HG02840 (cell line): Measurements from ENCODE around the gene SMAD1.
A peak's percentile ranks its signal among the peaks of the same experiment; 100 is the strongest.
"Not testable (repeated sequence)": the region's sequence is repeated elsewhere in the genome, so short reads cannot be mapped to it uniquely, and the experiment has no call there.

Experiments
- ATAC-seq: cut with Tn5 transposase; IDR thresholded peaks from one replicate; pipeline ENCODE4 v1.9.1; 2021; ENCODE audit warnings: mild to moderate bottlenecking, moderate library complexity, moderate number of reproducible peaks; ENCODE audit not compliant: unreplicated experiment, low FRiP score

SMAD1 gene

DNA sequence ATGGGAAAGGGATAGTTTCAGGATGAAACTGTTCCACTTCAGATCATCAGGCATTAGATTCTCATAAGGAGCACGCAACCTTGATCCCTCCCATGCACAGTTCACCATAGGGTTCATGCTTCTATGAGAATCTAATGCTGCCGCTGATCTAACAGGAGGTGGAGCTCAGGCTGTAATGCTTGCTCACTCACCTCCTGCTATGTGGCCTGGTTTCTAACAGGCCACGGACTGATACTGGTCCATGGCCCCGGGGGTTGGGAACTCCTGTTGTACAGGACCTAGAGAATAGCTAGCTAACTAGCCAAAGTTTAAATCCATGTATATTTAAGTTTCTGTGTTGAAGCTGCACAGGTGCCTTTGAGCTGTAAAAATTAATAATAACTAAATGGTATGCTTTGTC lies 71.7 kb downstream of the SMAD1 start:
- no peak for ATAC-seq

DNA sequence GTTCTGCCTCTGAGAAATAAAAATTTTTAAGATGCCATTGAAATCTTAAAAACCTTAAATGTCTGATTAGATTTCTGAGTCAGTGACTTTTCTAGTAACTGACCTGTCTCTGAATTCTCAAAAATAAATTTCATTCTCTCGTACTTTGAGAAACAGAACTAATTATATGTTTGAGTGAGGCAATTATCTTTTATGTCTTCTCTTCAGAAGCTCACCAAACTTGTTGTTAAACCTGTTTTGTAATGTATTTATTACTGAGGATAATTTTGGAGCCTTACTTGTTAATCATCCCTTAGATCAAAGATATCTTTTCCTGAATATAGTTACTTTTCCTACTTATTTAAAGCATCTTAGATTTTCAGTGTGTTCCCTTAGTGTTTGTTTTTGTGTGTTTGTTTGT lies 73.0 kb downstream of the SMAD1 start:
- no peak for ATAC-seq

DNA sequence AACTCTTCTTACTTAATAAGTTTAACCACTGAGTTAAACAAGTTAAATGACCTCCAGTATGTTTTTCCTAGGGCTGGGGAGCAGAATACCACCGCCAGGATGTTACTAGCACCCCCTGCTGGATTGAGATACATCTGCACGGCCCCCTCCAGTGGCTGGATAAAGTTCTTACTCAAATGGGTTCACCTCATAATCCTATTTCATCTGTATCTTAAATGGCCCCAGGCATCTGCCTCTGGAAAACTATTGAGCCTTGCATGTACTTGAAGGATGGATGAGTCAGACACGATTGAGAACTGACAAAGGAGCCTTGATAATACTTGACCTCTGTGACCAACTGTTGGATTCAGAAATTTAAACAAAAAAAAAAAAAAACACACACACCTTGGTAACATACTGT lies 76.1 kb downstream of the SMAD1 start:
- ATAC-seq: peak; percentile 74

DNA sequence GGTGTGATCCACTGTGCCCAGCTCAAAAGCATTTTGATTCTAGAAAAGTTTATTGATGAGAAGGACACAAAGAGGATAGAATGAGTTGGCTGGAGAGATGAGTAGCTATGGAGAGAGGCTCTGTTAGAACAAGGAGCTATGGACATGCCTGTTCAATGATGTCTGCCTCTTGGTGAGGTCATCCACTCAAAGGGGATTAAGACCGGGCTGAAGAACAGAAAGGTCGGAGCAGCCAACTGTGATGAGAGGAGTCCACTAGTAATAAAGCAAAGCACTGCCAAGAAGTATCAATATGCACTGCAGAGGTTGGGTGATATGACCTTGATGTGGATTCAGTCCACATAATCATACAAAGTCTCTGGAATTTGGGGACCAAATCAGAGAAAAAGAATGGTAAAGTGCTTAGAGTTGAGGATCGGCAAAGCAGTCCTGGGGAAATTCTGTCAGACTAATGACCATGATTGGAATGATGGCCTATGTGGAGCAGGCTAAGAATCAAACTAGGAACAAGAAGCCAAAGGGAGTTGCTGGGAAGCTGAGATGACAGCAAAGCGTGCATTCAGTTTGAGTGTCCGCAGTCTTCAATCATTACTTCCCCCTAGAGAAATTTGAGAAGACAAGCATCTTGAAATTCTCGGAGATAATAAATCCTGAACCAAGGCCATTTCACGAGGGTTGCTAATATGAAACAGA lies 81.8 kb downstream of the SMAD1 start:
- no peak for ATAC-seq

DNA sequence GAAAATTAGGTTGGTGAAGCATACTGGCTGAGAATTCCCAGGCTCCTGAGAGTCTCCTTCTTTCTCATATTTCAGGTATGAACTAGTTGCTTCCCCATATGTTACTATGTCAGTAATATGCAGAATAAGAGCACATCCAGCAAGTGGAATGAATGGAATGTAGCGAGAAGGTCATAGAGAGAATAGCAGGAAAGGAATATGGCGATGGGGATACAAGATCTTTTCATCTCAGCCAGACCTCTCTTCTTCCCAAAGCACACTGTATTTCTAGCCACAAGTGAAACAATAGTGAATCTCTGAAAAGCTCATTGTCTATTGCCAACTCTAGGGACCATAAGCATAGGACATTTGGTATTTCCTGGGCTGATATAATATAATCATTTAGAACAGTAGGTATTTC lies 82.9 kb downstream of the SMAD1 start:
- no peak for ATAC-seq

DNA sequence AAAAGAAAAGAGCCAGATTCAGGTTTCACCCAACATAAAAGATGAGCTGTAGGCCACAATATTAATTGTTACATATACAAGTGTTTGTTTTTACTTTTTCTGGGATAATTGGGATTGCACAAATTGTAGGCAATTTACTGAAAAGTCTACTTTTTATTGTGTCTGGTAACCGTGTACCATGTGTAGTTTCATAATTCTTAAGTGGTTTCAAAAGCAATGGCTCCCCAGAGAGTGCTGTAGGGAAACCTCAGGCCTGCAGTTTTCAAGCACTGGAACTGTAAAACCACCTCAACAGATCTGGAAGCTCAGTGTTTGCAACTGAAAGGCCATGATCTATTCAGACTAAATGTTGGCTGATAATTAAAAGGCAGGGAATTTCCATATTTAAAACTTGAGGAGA lies 83.7 kb downstream of the SMAD1 start:
- ATAC-seq: no peak

DNA sequence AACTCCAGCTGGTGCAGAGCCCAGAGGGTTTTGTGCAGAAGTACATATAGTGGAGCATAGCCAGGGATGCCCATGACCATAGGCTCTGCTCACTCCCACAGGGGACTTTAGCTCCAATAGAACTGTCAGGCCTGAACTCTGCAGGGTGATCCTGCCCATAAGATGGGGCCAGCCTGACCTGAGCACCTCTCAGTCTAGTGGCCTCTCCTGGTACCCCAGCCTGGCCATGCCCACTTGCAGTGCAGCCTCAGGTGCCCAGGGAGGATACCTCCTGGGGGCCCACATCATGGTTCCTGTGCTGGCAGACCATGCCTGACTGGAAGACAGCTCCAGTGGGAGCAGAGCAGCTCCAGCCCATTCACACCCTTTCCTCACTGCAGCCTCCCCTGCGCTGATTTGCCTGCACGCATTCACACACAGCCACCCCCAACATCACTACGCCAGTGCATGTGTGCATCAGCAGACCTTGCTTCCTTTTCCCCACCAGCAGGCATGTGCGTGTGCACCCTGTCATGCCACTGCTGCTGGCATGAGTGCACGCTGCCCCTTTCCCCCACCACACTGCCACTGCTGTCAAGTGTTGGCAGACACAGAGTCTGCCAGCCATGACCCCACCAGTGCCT lies 84.5 kb downstream of the SMAD1 start:
- no peak for ATAC-seq

DNA sequence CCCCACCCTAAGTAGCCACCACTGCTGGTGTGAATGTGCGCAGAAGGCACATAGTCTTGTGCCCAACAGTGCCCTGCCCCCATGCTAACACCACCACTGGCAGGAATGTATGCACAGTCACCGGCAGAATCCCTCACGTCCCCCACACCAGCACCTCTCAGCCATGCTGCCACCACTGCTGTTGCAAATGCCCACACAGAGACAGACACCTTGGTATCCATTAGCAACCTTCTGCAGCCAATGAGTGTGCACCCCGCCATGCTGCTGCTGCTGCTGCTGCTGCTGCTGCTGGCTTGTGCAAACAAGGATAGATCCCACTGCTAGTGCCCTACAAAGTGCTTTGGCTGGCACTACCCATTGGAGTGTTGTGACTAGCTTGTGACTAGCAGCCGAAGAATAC lies 85.1 kb downstream of the SMAD1 start:
- no peak for ATAC-seq

DNA sequence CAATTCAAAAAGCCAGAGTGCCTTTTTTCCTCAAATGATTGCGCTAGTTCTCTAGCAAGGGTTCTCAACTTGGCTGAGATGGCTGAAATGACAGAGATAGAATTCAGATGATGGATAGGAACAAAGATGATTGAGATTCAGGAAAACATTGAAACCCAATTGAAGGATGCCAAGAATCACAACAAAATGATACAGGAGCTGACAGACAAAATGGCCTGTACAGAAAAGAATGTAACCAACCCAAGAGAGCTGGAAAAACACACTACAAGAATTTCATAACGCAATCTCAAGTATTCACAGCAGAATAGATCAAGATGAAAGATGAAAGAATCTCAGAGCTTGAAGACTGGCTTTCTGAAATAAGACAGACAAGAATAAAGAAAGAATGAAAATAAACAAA lies 85.9 kb downstream of the SMAD1 start:
- no peak for ATAC-seq

DNA sequence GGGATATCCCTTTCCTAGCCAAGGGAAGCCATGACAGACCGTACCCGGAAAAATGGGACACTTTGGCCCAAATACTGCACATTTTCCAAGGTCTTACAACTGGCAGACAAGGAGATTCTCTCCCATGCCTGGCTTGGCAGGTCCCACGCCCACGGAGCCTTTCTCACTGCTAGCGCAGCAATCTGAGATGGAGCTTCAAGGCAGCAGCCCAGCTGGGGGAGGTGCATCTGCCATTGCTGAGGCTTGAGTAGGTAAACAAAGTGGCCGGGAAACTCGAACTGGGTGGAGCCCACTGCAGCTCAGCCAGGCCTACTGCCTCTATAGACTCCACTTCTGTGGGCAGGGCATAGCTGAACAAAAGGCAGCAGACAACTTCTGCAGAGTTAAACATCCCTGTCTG lies 92.9 kb downstream of the SMAD1 start:
- ATAC-seq: not testable (repeated sequence)

DNA sequence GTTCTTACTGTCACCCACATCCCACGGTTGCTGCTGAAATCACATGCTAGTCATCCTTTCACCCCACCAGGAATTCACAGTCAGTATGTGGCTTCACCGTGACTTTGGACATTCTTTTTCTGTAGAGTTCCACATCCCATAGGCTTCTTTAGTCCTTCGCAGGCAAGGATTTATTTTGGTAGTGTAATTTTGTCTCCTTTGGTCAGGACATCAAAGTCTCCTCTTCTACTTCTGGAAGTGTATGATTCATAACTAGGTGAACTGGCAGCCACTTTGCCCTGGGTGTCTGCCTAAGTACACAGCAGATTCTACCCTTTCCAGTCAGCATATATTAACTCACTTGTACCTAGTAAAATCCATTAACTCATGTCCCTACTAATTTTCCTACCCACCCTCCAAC lies 99.3 kb downstream of the SMAD1 start:
- no peak for ATAC-seq

DNA sequence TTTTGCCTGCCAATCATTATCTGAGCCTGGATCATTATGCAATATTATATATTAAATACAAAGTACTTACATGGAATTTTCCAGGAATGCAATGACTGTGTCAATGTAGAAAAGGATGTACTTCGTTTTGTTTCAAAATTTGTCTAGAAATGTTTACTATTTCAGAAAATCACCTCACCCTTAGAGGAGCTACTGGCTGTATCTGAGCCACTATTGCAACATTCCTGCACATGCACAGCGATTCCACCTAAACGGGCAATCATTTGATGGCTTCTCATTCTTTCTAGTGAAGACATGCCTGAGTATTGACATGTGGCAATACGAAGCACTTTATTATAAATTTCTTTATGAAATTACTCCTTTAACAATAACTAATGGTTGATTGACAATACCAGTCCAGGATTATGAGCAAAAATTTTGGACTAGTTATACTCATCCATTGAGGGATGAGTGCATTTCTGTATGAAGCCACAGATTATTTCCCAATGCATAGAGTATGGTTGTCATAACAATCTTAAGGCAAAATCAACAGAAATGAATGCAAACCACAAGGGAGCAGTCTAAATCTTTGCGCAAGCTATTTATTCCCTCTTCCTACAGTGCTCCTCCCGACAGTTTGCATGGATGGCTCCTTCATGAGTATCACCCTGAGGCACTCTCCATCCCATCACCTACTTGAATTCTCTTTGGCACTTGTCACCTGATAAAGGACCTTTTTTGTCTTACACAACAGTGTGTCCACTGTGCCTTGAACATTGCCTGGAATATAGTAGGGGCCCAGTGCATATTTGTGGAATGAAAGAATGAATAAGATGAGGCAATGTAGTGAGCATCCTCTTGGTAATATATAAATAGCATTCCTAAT lies 101.8 kb downstream of the SMAD1 start:
- ATAC-seq: no peak

DNA sequence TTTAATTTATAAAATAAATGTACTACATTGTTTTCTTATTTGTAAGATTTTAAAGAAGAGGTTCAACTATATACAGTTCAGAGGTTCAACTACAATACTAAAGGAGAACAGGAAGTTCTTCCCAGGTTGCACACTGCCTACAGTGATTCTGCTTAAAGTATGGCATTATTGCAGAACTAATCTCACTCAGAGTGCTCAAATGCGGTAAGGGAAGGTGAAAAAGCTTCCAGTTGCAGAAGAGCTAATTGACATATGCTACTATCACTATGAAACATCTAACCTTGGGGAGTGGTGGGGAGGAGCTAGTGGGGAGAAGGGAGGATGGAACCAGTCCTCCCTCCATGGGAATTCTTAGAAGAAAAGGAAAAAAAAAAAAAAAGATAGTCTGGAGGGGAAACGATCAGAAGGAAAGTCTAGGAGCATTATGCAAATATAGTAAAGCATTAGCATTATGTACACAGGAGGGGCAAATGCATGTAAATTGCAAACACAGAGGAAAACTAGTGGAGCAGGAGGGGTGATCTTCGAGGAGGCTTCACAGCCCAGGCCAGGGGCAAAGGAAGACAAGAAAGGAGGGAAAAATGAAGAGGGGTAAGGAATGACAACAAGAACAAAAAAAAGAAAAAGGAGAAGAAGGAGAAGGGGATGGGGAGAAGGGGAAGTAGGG lies 105.6 kb downstream of the SMAD1 start:
- ATAC-seq: no peak

DNA sequence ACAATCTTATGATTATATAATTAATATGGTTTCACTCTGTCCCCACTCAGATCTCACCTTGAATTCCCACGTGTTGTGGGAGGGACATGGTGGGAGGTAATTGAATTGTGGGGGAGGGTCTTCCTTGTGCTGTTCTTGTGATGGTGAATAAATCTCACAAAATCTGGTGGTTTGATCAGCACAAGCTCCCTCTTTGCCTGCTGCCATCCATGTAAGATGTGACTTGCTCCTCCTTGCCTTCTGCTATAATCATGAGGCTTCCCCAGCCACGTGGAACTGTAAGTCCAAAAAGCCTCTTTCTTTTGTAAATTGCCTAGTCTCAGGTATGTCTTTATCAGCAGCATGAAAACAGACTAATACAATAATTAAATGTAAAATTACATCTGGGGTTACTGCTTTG lies 107.7 kb downstream of the SMAD1 start:
- ATAC-seq: not testable (repeated sequence)

DNA sequence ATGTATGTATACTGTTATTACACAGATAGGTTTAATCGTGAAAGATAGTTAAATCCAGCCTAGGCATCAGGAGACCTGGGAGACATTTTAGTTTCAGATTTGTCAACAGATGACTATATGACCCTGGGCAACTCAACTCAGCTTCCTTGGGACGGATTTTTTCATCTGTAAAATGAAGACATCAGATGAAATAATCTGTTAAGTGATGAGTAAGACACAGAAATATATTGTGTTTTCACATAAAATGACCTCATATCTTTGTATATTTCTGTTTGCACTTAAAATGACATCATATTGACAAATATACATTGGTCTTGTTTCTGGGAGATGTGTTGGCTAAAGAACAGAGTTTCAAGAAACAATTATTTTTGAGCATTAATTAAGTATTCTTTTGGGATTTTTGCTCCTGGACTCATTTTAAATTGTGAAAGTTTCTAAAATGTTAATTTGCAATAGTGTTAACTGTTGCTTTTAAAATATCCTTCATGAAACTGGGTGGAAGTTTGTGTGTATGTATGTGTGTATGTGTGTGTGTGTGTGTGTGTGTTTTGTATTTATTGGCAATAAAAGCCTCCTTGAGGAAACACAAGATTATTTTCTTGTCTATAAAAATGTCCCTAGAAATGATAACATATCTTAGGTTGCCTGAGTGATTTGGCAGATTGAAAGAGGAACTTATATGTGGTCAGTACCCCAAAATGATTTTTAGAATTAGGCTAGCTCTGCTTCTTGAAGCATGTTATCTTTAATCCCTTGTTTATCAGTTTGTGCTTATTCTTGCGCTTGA lies 108.5 kb downstream of the SMAD1 start:
- ATAC-seq: no peak

DNA sequence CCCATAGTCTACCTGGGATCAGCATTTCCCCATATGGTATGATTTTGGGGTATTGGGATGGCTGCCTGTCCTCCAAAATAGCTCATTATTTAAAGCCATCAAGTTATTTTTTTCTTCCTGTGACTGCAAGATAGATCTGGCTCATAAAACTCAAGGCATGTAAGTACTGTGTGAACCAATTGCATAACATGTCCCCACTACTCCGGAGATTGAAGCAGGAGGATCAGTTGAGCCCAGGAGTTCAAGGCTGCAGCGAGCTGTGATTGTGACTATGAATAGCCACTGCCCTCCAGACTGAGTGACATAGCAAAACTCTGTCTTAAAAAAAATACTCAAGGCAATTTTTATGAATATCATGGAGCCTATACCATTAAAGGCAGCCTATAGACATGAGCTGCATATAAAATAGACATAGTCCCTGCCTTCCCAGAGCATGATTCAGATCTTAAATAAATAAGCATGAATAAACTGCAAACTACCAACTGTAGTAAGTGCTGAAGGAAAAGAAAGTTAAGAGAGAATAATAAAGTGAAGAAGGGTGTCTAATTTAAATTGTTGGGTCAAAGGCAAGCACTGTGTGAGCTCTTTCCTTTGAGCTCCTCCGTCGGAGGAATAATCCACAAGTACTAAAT lies 120.6 kb downstream of the SMAD1 start:
- no peak for ATAC-seq

DNA sequence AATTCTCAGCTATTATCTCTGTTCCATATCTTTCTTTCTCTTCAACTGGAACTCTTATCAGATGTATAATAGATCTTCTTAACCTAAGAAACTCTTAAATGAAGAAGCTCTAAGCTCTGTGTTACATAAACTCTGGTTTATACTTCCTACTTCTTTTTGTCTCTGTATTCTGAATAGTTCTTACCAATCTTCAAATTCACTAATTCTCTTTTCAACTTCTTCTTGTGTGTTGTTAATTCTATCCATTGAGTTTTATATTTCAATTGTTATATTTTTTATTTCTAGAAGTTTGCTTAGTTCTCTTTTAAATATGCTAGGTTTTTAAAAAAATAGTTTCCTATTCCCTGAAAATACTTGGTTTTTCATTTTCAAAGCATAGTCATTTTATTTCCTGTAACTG lies 124.3 kb downstream of the SMAD1 start:
- ATAC-seq: no peak
